NCI-H1694 treated with DMSO at 0.1 percent for 48 hours (cell line): Measurements from ENCODE around the gene MYH11.

ENCODE experiments used
- DNase-seq: peaks from one replicate; lab custom pipeline; 2025; lab: John Stamatoyannopoulos, UW

The MYH11 gene

DNA sequence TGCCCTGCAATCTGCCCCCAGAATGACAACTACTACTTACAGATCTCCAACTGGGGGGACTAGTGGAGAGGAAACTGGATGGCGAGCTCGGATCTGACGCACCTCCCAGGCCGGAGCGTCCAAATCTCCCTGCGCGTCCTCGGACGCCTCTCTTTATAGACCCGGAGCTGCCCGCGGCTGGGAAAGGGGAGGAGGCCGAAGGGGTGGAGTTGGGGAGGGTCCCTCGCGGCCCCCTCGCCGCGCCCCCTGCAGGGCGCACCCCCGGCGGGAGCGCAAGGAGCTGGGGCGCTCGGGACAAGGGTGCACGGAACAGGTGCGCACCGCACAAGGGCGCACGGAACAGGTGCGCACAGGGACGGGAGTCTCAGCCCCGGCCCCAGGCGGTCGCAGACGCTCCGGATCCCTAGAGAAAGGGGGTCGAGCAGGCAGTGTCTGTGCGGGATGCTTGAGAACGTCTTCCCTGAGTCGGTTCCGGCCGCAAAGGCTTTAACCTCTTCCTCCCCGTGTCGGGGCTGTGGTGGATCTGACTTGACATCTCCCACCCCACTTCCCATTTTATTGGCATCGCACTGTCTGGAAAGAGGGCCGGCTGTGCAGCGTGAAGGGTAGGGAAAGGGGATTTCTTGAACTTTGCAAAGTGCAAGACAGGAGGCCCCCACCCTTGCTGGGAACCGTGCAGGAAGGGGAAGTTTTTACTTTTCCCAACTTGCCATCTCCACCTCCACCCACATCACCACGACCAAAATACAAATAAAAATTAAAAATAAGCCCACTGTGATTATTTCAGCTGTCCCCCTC is at the start of gene MYH11:
MYH11 (minus strand) TSS at position 128 of the 798 bp plus-strand sequence. CDS start 18,776 bp downstream, outside the sequence.
- no peak for DNase-seq

DNA sequence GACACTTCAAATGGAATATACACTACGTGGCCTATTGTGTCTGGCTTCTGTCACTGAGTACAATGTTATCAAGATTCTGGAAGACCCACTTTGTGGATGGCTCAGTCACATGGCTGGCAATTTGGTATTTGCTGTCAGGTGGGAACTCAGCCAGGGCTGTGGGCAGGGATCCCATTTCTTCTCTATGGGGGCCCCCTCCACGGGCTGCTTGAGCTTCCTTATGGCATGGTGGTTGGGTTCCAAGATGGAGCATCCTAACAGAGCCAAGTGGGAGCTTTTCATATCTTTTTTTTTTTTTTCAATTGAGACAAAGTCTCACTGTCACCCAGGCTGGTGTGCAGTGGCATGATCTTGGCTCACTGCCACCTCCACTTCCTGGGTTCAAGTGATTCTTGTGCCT is 49.6 kb upstream of the MYH11 start:
- DNase-seq, result no peak

DNA sequence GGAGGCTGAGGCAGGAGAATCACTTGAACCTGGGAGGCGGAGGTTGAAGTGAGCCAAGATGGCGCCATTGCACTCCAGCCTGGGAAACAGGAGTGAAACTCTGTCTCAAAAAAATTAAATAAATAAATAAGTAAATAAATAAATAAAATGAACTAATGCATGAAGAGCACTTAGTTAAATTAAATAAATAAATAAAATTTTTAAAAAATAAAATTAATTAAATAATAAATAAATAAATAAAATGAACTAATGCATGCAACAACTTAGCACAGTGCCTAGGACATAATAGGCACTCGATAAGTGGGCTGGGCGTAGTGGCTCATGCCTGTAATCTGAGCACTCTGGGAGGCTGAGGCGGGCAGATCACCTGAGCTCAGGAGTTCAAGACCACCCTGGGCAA is 47.1 kb upstream of the MYH11 start:
- DNase-seq, result no peak

DNA sequence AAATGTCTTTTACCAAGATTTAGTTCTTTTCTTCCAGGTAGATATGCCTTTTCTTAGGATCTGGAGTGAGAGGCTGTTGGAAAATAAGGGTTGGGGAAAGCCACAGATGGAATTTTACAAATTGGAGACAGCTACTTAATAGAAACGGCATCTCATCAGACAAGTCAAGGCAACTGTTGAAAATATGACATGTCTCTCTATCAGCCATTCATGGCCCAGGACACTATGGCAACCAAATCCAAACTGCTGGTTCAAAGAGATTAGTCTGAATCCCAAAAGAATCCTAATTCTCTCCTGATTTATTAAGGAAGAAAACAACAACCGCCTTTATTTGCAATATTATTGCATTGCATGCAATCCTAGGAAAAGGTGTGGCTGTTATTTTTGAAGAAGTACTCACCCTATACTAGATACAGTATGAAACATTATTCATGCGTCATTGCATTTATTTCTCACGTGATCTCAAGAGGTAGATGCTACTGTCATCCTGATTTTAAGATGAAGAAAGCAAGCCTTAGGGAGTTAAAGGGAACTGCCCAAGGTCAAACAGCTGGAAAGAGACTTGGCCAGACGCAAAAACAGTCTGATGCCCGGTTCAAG is 44.2 kb upstream of the MYH11 start:
- DNase-seq, result no peak

DNA sequence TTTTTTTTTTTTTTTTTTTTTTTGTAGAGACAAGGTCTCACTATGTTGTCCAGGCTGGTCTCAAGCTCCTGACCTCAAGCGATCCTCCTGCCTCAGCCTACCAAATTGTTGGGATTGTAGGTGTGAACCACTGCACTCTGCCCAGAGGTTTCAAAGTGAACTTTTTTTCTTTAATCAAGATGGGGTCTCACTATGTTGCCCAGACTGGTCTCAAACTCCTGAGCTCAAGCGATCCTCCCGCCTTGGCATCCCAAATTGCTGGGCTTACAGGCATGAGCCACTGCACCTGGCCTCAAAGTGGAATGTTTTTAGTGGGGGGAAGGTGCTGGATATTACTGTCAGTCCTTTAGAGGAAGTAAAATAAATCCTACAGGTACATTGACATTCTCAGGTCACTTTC is 43.5 kb upstream of the MYH11 start:
- no peak for DNase-seq

DNA sequence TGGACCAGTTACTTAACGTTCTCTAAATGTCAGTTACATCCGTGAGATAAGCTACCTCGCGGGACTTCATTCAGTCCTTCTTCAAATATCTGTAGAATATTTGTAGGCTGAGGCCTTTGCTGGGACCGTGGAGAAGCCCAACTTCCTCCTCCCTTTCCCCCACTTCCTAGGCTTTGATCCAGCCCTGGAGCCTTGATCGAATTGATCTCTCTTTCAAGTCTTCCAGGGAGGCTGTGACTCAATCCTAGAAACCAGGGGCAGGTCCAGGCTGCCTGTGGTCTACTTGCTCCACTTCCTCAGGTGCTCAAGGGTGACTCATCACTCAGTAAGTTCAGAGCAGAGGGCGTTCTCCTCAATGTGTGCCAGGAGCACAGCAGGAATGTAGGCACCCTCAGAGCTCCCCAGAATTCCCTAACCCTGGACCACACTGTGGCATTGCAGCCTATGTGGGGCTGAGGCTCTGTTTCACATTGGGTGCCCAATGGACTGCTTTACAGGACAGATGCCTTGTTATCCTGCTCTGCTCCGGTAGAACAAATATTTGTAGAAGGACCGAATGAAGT is 42.8 kb upstream of the MYH11 start:
- DNase-seq, result no peak

DNA sequence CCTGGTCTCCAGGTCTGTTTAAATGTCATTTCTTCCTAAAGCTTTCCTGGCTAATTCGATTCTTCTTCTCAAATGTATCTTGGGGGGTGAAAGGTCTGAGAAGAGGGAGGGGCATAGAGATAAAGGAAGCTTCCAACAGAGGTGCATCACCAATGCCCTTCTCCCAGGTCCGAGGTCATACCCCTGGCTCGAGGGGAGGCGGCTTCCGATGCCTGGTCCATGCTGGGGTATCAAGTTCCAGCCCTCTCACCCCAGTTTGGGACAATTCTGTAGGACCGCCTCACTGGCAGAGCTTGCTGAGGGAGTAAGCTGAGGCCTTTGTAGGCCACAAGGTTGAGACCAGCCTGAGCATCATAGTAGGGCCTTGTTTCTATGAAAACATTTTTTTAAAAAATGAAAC is 41.8 kb upstream of the MYH11 start:
- DNase-seq, result no peak

DNA sequence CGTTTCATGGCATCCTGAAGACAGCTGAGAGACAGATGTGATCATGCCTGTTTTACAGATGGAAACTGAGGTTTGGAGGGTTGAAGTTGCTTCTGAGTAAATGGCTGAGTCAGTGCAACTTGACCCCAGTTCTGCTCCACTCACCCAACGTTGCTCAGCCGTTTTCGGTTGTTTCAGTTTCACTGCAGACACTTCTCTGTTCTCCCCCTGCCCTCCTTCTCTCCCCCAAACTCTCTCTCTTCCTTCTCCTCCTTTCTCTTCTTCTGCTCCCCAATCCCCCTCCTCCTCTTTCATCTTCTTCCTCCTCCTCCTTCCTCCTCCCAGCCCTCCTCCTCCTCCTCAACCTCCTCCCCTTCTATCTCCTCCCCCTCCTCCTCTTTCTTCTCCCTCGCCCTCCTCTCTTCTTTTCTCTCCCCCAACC is 41.0 kb upstream of the MYH11 start:
- no peak for DNase-seq

DNA sequence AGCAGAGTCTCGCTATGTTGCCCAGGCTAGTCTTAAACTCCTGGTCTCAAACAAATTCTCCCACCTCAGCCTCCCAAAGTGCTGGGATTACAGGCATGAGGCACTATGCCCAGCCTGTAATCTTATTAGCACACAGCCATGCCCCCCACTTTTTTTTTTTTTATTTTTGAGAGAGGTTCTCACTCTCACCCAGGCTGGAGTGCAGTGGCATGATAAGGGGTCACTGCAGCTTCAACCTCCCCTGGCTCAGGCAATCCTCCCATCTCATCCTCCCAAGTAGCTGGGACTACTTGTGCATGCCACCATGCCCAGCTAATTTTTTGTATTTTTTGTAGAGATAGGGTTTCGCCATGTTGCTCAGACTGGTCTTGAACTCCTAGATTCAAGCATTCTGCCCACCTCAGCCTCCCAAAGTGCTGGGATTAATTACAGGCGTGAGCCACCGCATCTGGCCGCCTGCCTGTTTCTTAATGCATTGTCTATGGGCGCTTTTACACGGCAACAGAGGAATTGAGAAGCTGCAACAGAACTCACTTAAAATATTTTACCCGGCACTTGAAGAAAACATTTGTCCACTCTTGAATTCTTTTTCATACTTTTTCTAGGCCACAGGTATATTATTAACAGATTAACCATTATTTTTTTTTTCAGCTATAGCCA is 40.4 kb upstream of the MYH11 start:
- no peak for DNase-seq

DNA sequence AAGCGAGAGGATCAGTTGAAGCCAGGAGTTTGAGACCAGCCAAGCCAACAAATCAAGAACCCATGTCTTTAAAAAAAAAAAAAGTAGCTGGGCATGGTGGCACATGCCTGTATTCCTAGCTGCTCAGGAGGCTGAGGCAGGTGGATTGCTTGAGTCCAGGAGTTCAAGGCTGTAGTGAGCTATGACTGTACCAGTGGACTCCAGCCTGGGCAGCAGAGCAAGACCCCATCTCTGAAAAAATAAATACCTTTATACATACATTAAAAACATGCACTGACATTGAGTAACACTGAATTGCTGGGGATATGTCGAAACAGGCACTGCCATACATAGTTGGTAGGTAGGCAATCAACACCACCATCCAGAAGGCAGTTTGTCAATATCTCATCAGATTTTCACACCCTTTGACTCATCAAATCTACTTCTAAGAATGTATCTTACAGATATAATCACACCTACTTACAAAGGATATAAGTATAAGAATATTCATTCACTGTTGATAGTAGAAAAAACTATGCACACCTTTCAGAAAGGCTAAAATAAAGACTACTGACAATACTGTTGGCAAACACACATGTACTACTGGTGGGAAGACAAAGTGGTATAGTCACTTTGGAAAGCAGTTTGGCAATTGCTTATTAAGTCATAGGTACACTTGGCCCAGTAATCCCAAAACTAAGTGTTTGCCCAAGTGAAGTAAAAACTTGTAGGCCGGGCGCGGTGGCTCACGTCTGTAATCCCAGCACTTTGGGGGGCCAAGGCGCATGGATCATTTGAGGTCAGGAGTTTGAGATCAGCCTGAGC is 37.9 kb upstream of the MYH11 start:
- no peak for DNase-seq

DNA sequence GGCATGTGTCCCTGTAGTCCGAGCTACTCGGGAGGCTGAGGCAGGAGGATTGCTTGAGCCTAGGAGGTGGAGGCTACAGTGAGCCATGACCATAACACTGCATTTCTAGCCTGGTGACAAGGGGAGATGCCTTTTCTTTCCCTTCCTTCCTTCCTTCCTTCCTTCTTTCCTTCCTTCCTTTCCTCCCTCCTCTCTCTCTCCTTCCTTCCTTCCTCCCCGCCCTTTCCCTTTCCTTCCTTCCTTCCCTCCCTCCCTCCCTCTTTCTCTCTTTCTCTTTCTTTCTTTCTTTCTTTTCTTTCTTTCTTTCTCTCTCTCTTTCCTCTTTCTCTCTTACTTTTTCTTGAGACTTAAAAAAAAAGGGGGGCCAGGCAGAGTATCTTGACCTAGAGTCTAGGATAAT is 34.7 kb upstream of the MYH11 start:
- DNase-seq, result no peak

DNA sequence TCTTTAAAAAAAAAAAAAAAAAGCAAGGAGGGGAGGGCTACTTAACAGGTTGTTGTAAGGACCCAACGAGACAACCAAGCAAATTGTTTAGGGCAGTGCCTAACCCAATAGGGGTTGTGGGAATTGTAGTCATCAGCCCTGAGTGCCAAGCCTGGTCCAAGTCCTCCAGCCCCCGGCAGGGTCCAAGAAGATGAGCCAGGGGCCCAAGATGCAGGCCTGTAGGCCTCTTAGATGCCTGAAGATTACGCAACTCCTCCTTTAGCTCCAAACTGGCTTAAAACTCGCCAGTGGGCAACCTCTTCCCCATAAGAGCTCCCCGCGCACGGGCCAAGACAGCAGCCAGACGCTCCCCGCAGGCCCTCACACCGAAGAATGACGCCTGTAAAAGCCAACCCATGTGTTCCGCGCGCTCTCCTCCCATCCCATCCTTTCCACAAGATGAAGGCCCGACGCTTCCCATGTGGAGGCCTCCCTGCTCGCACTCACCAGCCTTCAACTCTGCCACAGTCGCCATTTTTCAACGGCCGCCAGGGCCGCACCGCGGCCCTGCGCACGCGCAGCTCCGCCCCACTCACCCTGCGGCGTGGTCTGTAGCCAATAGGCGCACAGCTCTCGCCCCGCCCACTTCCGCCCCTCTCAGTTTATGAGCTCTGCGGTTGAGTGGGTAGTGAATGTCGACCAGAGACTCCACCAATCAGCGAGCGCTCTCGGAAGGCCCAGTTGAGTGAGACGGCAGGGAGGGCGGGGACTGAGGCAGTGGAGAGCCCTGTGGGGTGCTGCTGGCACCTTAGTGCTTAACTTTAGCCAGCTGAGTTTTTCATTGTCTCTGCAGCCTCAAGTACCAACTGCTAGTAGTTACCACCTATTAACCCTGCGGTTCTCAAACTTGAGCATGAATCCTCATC is 31.5 kb upstream of the MYH11 start, which contains the start of gene CEP20:
CEP20 (minus strand) TSS at position 532 of the 905 bp plus-strand sequence; CDS start at position 514, 18 bp downstream.
- peak; percentile 95 for DNase-seq

DNA sequence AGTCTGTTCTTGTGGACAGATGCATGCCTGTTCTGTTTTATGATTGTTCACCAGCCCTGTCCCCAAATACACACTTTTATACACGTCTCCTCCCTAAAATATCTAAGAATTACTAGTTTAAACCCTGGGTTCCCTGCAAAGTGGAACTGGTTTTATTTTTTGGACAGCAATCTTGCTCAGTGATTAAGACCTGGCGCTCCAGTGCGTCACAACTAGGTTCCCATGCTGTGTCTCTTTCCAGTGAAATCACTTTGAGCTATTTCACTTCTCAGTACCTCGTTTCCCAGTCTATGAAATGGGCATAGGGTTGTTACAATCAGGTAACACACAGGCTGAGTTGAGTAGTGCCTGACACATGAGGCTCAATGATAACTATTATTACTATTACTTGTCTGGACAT is 30.5 kb upstream of the MYH11 start:
- no peak for DNase-seq

DNA sequence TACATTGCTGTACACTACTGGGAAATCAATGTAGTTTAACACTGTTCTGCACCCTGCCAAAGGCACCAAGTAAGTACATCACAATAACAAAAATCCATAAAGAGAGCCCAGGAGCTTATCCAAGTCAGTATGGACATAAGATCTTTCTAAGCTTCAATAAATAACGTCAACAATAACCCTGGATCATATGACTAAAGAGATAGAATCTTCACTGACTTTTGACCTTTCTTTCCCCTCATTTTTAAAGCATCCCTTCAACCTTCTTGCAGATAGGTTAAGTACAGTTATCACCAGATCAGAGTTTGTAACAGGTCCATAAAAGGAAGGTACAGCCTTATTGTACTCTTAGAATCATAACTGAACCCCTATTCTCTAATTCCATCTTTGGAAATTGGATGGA is 29.2 kb upstream of the MYH11 start:
- no peak for DNase-seq

DNA sequence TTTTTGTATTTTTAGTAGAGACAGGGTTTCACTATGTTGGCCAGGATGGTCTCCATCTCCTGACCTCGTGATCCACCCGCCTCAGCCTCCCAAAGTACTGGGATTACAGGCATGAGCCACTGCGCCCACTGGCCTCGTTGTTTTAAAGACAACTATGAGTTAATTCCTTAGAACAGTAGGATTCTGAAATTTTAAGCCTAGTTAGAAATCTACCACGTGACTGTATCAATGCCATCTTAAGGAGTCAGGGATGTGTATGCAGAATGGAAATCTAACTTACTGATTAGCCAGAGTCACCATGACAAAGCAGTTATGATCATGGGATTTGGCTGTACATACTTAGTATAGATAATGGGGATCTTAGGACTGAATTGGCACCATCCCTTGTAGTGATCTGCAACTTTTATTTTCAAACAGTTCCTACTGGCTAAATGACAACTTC is 28.8 kb upstream of the MYH11 start:
- no peak for DNase-seq

DNA sequence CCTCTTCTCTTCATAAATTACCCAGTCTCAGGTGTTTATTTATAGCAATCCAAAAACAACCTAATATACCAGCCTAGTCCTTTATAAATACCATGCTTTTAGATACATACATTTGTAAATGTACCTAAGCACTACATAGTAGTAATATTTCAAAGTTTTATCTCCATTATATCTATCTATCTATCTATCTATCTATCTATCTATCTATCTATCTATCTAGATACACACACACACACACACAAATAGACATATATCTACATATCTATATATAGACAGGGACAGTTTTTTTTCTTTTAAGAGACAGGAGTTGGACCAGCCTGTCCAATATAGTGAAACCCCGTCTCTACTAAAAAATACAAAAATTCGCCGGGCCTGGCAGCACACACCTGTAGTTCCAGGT is 25.7 kb upstream of the MYH11 start:
- DNase-seq, result no peak

DNA sequence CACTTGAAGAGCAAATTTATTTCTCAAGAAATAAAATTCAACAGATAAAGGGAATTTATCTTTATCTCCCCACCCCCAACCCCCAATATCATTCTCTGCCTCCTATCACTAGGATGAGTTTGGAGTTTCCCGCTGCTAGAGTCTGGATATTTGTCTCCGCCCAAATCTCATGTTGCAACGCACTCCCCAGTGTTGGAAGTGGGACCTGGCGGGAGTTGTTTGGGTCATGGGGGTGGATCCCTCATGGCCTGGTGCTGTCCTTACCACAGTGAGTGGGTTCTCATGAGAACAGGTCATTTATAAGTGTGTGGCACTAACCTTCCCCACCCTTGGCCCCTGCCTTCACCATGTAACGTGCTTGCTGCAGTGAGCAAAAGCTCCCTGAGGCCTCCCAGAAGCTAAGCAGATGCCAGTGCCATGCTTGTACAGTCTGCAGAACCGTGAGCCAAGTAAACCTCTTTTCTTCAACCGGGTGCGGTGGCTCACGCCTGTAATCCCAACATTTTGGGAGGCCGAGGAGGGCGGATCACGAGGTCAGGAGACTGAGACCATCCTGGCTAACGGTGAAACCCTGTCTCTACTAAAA is 25.1 kb upstream of the MYH11 start:
- no peak for DNase-seq

DNA sequence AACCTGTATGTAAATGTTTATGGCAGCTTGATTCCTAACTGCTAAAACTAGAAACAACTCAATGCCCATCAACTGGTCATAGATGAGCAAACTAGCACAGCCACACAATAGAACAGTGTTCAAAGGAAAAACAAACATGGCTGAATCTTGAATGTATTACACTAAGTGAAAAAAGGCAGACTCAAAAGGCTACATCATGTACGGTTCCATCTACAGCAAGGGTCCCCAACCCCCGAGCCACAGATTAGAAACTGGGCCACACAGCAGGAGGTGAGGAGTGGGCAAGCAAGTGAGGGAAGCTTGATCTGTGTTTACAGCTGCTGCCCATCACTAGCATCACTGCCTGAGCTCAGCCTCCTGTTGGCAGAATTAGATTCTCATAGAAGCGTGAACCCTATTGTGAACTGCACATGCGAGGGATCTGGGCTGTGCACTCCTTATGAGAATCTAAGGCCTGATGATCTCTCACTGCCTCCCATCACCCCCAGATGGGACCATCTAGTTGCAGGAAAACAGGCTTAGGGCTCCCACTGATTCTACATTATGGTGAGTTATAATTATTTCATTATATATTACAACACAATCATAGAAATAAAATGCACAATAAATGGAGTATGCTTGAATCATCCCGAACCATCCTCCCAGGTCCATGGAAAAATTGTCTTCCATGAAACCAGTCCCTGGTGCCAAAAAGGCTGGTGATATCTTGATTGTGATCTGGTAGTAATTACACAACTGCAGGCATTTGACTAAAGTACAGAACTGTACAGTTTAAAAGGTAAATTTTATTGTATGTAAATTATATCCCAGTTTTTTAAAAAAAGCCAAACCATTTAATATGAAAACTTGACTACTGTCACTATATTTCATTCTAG is 23.8 kb upstream of the MYH11 start:
- no peak for DNase-seq

DNA sequence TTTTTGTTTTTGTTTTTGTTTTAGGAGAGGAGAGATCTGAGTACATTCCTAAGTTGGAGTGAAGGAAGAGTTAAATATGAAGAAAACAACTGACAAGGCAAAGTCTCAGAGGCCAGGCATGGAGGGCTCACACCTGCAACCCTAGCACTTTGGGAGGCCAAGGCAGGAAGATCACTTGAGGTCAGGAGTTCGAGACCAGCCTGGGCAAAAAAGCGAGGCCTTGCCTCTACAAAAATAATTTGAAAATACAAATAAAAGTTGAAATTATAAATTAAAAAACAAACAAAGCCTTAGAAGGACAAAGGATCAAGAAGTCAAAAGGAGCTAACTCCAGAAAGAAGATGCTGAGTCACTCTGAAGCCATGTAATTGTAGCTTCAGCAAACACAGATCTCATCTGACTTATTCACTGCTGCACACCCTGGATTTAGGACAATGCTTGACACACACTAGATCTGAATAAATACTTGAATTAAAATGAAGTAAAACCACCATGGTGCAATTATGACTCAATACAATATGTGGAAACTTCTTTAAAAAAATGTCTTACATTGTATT is 22.5 kb upstream of the MYH11 start:
- no peak for DNase-seq
